ENCODE measurements around the gene AJUBA.

DNA sequence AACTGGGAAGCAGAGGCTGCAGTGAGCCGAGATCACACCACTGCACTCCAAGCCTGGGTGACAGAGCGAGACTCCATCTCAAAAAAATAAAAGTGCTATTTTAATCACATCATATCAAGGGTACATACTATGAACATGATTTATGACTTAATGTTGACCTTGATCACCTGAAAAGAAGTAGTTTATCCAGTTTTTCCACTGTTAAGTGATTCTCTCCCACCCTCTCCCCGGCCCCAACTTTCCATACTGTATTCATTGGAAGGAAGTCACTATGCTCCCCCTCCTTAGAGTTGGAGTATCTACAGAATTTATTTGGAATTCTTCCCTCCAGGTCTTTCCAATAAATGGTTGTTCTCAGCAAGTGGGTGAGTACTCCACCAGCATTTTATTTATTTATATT lies 50.2 kb downstream of the AJUBA start:
- TF ChIP-seq EZH2phosphoT487 (IDR thresholded peaks at IDR 0.05; ENCODE audit: insufficient read depth, low read depth) (no peak), EZH2 (IDR thresholded peaks at IDR 0.05; ENCODE audit: insufficient read depth, poor library complexity, severe bottlenecking) (no peak)

Data from GM23248 (cell line).